GM12878 (cell line): ENCODE results near the gene CAMTA1. TPM values are rescaled to one million over a fixed set of nuclear protein-coding genes. Genes with fewer than 3 reads are reported as not detected.

Experiments used
- ATAC-seq: fragments of 200-7000 bp; cut with Tn5 transposase; 3 replicates; pipeline ENCODE4 v1.9.1; 2020; ENCODE audit warnings: mild to moderate bottlenecking, moderate library complexity
- BruUV-seq: library from RNA; stranded (reverse); fragments of 400-500 nt; replicated peaks from 2 replicates; lab custom pipeline; 2021; lab: Mats Ljungman, UMichigan
- CTCF ChIA-PET: fragments of 300-600 bp; sonication (Branson Sonifier 250); formaldehyde crosslinking; extraction: SDS; loops from one replicate; lab custom pipeline; 2021; ENCODE audit warnings: inconsistent platforms; lab: Yijun Ruan, JAX
- POLR2A ChIA-PET: fragments of 350-600 bp; formaldehyde crosslinking; extraction: SDS; loops from one replicate; lab custom pipeline; 2021; ENCODE audit warnings: inconsistent platforms; lab: Charles Lee
- RAD21 ChIA-PET: fragments of 300-600 bp; sonication (Branson Sonifier 250); formaldehyde crosslinking; loops from one replicate; lab custom pipeline; 2023; ENCODE audit warnings: antibody characterized with exemption; ENCODE audit not compliant: unreplicated experiment; lab: Charles Lee
- SMC1A ChIA-PET: fragments of 300-600 bp; sonication (Branson Sonifier 250); formaldehyde crosslinking; loops from one replicate; lab custom pipeline; 2023; ENCODE audit not compliant: unreplicated experiment, uncharacterized antibody; lab: Charles Lee
- DNase-seq: peaks from one replicate; pipeline ENCODE4 v3.0.0-alpha.2; 2011; ENCODE audit warnings: low read depth, low spot score
- FAIRE-seq: peaks from 3 replicates; lab custom pipeline; 2011; peaks lifted over from hg19 to GRCh38; lab: Jason Lieb, UNC
- H2AFZ ChIP-seq: 2 replicates; pipeline ENCODE4 v1.6.0; 2011; ENCODE audit warnings: low read depth, low read length, control low read depth; ENCODE audit not compliant: control insufficient read depth
- H3K27ac ChIP-seq: 2 replicates; pipeline ENCODE4 v1.5.1; 2011; ENCODE audit warnings: control low read depth; ENCODE audit not compliant: control insufficient read depth, insufficient read depth
- H3K27me3 ChIP-seq, 2 experiments: replicated peaks in 1 of 2; 2 replicates each; pipeline versions ENCODE4 v1.6.0 to v1.6.1; 2011; ENCODE audit warnings: low read length in 1 of 2; ENCODE audit not compliant: control insufficient read depth in 2 of 2, insufficient read depth in 2 of 2
- H3K36me3 ChIP-seq, 2 experiments: 2 replicates each; pipeline ENCODE4 v1.5.1; 2011; ENCODE audit warnings: low read length in 1 of 2; ENCODE audit not compliant: control insufficient read depth in 2 of 2, insufficient read depth in 2 of 2
- H3K4me1 ChIP-seq: 2 replicates; pipeline ENCODE4 v1.6.1; 2011; ENCODE audit warnings: mild to moderate bottlenecking, low read length, moderate library complexity, mixed read lengths; ENCODE audit not compliant: control insufficient read depth, insufficient read depth
- H3K4me2 ChIP-seq: 2 replicates; pipeline ENCODE4 v1.6.0; 2011; ENCODE audit warnings: control low read depth; ENCODE audit not compliant: control insufficient read depth, insufficient read depth
- H3K4me3 ChIP-seq: fragments of 200-600 bp; sonication (generic); 2 replicates; pipeline ENCODE4 v1.5.1; 2016
- H3K79me2 ChIP-seq: 2 replicates; pipeline ENCODE4 v1.6.0; 2011; ENCODE audit warnings: low read length; ENCODE audit not compliant: control insufficient read depth, insufficient read depth
- H3K9ac ChIP-seq: 2 replicates; pipeline ENCODE4 v1.8.0; 2011; ENCODE audit warnings: low read length, control low read depth, mixed read lengths; ENCODE audit not compliant: control insufficient read depth, insufficient read depth
- H3K9me3 ChIP-seq: replicated peaks from 3 replicates; pipeline ENCODE4 v1.5.1; 2011; ENCODE audit warnings: mild to moderate bottlenecking, low read length; ENCODE audit not compliant: control insufficient read depth, insufficient read depth
- H4K20me1 ChIP-seq: 2 replicates; pipeline ENCODE4 v1.6.0; 2011; ENCODE audit not compliant: control insufficient read depth, insufficient read depth
- KAT2A ChIP-seq: conservative IDR thresholded peaks from 2 replicates; pipeline ENCODE4 v1.6.1; 2011; ENCODE audit warnings: low read depth, low read length; ENCODE audit not compliant: control insufficient read depth
- NFYA ChIP-seq: IDR thresholded peaks from 2 replicates; pipeline ENCODE4 v1.6.1; 2011; ENCODE audit warnings: low read depth, mild to moderate bottlenecking, low read length, improper control_type of control experiment, borderline replicate concordance
- RFX5 ChIP-seq: IDR thresholded peaks from 2 replicates; pipeline ENCODE4 v1.6.1; 2011; ENCODE audit warnings: low read depth, low read length, improper control_type of control experiment
- SUZ12 ChIP-seq: fragments of 200-600 bp; sonication (generic); IDR thresholded peaks from one replicate; pipeline ENCODE4 v1.6.1; 2018; ENCODE audit warnings: antibody characterized with exemption, mild to moderate bottlenecking; ENCODE audit not compliant: unreplicated experiment
- ZNF24 ChIP-seq: fragments of 450-650 bp; IDR thresholded peaks from 2 replicates; pipeline ENCODE4 v1.6.1; 2017; ENCODE audit warnings: antibody characterized with exemption, mild to moderate bottlenecking
- WGBS: methylation state at CpG from one replicate; pipeline ENCODE4 v1.1.6; 2016; ENCODE audit warnings: low lambda C conversion rate; ENCODE audit not compliant: insufficient replicate concordance, insufficient coverage; ENCODE audit errors: missing lambda C conversion rate; 5-methylcytosine and 5-hydroxymethylcytosine counted together
- in situ Hi-C: fragments of 300-500 bp; cut with MboI; formaldehyde crosslinking; loops from 9 replicates; pipeline ENCODE4 v1.14.3; 2018; ENCODE audit warnings: mixed read lengths
- intact Hi-C: fragments of 100-400 bp; cut with micrococcal nuclease; formaldehyde crosslinking; loops from one replicate; pipeline ENCODE4 v1.14.2; 2022; ENCODE audit not compliant: unreplicated experiment
- polyA plus RNA-seq, 11 experiments: library from polyadenylated mRNA; depleted of rRNA in 4 of 11; unstranded in 6 of 11; stranded (reverse) in 5 of 11; fragments of >200 nt; fragmentation: Nextera tagmentation in 4 of 11; fragmentation: Illumina TruSeq in 1 of 11; extraction: Ambion mirVana in 4 of 11; extraction: Trizol in 1 of 11; gene quantifications; 1 replicate in 1 of 11; 2 replicates in 10 of 11; pipeline versions ENCODE4 v1.2.1 to v1.2.3, GENCODE V29; 2011 to 2016; ENCODE audit warnings: inconsistent platforms in 2 of 11, missing spikeins in 2 of 11, low read depth in 1 of 11
- total RNA-seq, 4 experiments: library from RNA; depleted of rRNA in 3 of 4; stranded (reverse); fragments of >200 nt in 3 of 4; fragmentation: Illumina TruSeq in 1 of 4; extraction: Trizol in 1 of 4; gene quantifications; 2 replicates each; pipeline versions ENCODE4 v1.2.1 to v1.2.3, GENCODE V29; 2013 to 2021
- TF ChIP-seq, protein P1 (sequence below): IDR thresholded peaks from 2 replicates; pipeline ENCODE4 v1.6.1; 2012; ENCODE audit warnings: low read depth, low read length, improper control_type of control experiment

The CAMTA1 gene
- total and polyA plus RNA-seq, 10 of the 15 experiments (the other 5 are each of a cell fraction or from before 2014, with no cell fraction given), result 37.7 to 148 (median 76.4) TPM

DNA sequence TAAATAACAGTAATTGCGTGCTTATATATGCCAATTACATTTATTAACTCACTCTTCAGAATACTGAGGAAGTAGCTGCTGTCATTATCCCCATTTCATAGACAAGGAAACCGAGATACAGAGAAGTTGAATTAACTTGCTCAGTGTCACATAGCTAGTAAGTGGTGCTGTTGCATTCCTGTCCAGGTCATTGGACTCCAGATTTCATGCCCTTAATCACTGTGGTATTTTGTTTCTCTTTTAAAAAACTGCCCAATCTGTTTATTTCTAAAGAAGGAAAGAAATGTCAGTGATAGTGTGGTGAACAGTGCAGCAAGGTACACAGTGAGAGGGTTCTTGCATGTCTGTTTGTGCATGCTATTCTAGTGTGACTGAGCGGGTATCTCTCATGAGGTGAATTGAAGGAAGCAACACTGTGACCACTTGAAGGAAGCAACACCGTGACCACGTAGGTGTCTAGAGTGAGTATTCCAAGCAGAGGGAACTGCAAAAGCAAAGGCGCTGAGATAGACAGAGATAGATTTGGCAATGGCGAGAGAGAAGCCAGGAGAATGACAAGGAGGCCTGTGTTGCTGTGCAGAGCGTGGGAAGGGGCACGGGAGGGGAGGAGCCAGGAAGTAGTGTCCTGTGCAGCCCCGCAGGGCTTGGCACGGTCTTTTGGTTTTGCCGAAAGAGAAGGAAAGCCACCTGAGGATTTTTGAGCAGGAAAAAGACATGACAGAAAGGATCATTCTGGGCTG lies 95.9 kb downstream of the CAMTA1 start:
- ChIA-PET RAD21 (interaction anchor here (1.2 kb wide), 1 partner anchor 96 kb away, joined by 3 read pairs; the partner anchor contains the start of gene CAMTA1), CTCF (interaction anchor here (1.0 to 1.7 kb wide), 2 partner anchors 8 to 86 kb away, joined by 3 to 10 read pairs; no protein-coding TSS in a partner anchor), SMC1A (interaction anchor here (0.8 to 1.7 kb wide), 3 partner anchors 10 to 80 kb away, joined by 4 to 6 read pairs (median 5); no protein-coding TSS in a partner anchor), POLR2A (no interaction called here)
- Histone ChIP-seq H3K4me3 (no peak overlapping the region), H3K4me1 (no peaks in the 10 kb centered on the region), H3K36me3 (peaks cover 3% of the 10 kb centered on the region in 2 experiments; a peak in 3 of 4 replicates), H4K20me1 (no peaks in the 10 kb centered on the region), H3K27me3 (no peaks in the 10 kb centered on the region), H3K9me3 (no peaks in the 10 kb centered on the region), H3K9ac (no peak overlapping the region), H3K27ac (no peak overlapping the region), H3K4me2 (no peak overlapping the region), H2AFZ (no peak overlapping the region), H3K79me2 (no peaks in the 10 kb centered on the region)
- no TSS peak for BruUV-seq
- 90% methylated on average over 12 of the region's 12 CpGs for WGBS
- in situ Hi-C loops, result no loop called here
- intact Hi-C loops, result no loop called here
- TF ChIP-seq ZNF24, result no peak
- TF ChIP-seq, protein P1, sequence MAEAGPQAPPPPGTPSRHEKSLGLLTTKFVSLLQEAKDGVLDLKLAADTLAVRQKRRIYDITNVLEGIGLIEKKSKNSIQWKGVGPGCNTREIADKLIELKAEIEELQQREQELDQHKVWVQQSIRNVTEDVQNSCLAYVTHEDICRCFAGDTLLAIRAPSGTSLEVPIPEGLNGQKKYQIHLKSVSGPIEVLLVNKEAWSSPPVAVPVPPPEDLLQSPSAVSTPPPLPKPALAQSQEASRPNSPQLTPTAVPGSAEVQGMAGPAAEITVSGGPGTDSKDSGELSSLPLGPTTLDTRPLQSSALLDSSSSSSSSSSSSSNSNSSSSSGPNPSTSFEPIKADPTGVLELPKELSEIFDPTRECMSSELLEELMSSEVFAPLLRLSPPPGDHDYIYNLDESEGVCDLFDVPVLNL, result no peak
- TF ChIP-seq KAT2A, result no peak
- TF ChIP-seq NFYA, result no peak
- no peak for TF ChIP-seq SUZ12
- TF ChIP-seq RFX5, result no peak
- ATAC-seq, result no peak
- DNase-seq, result no peak
- FAIRE-seq, result no peak
